HG02678 (cell line): ENCODE measurements around the gene BORCS5.

Experiments used
- ATAC-seq: cut with Tn5 transposase; IDR thresholded peaks from one replicate; pipeline ENCODE4 v1.9.1; 2021; ENCODE audit warnings: mild to moderate bottlenecking, moderate library complexity; ENCODE audit not compliant: unreplicated experiment

Gene BORCS5

DNA sequence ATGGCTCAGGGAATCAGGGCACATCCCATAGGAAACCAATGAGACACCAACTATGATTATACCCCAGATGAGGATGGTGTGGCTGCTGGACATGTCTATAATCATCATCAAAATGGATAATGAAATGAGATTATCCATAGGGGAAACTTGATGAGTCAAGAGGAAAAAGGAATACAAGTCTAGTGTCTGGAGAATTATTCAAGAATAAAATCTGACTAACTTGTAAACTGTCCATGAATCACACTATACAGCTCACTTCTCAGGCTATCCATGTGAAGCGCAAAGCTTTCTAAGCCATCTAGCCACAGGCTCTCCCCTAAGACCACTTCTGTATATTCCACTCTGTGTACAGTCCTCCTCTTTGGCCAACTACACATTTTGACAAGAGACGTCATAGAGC lies 153.3 kb downstream of the BORCS5 start:
- ATAC-seq: no peak

DNA sequence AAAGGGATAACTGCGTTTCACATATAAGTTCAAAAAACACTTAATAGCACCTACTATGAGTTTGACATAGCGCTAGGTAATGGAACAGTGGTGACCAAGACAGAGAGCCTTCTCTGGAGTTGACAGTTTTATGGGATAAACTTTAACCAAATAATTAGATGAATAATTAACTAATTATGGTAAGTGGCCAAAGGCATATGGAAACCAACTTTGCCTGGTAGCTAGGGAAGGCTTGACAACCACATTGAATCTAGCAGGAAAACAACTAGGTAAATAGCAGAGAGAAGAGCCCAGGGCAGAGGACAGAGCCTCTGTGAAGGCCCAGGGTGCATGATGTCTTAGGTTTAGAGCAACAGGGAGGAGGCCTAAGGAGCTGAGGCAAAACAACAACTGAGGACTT lies 153.7 kb downstream of the BORCS5 start:
- ATAC-seq: no peak

DNA sequence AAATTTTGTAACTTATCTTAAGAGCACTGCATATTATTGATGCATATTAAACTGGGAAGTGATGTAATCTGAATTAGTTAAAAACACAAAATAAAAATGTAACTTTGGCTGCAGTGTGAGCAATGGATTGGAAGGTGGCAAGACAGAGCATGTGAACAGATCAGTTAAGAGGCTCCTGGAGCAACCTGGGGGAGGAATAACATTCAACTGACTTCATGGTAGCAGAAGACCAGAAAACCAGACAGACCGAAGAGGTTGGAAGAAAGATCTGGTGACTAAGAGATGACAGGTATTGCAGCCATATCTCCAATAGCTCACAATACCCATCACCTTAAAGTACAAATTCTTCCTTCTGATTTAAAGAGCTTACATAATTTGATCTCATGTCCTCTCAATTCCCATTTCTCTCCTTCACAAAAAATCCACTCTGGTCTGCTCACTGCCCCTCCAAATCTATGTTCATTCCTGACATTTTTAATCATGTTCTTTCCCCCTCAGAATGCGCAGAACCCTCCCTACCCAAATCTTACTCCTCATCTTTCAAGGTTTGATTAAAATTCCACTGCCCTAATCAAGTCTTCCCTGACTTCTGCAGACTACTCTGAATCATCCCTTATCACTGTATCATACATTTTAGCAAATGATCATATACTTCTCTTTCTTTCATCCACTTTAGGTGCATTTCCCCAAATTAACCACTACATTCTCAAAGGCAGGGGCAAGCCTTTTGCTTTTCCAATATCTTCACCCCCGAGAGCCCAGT lies 154.3 kb downstream of the BORCS5 start:
- no peak for ATAC-seq

DNA sequence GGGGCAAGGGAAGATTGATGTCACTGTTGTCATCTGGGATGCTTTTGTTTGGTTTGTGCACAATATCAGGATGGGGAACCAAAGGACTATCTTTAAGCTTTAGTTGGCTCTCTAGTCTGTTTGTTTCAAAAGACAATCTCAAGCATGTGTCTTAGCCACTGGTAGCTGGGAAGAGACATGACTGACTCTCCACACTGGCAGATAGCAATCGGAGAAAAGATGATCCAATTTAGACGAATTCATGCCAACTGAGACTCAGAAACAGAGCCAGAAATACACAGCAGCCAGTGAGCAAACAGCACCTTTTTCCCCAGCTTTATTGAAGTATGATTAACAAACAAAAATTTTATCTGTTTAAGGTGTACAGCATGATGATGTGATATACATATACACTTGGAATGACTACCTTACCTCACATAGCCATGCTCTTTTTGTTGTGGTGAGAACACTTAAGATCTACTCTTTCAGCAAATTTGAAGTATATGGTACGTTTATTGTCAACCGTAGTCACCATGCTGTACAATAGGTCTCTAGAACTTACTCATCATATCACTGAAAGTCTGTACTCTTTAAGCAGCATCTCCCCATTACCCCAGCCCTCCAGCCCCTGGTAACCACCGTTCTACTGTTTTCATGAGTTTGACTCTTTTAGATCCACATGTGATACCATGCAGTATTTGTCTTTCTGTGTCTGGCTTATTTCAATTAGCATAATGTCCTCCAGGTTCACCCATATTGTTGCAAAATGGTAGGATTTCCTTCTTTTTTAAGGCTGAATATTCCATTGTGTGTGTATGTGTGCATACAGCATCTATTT lies 155.2 kb downstream of the BORCS5 start:
- ATAC-seq: no peak

DNA sequence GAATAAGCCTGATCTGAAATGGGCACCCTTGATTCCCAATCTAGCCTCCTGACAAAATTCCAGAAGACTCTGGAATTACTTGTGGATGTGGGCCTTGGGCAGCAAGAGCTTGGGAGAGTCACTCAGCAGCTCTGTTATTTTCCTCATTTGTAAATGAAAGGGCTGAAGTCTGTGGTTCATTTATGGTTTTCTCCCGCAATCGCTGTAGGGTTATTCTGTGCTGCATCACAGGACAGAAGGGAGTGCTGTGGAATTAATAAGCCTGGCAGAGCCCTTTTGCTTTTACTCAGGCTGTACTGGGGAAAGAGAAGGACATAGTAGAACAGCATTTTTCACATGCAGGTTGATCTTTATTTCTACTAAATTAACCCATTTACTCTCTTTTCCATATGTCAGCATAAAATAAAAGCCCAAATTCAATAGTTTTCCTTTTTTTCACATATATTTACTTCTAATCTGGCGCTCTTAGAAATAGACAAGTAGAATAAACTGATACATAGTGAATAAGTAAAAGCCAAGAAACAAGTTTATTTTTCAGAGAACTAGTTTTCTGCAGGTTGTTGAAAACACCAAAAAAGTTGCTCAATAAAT lies 156.6 kb downstream of the BORCS5 start:
- no peak for ATAC-seq

DNA sequence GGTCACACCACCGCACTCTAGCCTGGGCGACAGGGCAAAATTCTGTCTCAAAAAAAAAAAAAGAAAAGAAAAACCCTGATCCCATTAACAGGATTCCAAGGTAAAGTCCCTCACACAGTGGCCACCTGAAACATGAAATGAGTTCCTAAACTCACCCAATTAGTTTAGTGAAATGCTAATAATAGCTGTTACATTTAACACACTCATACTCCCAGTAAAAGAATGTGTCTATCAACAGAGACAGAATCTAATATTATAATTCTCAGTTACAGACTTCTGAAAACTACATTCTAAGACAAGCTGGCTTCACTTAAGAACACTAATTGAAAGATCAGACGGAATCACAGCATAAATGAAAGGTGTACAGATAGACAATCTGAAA lies 161.6 kb downstream of the BORCS5 start:
- ATAC-seq: no peak

DNA sequence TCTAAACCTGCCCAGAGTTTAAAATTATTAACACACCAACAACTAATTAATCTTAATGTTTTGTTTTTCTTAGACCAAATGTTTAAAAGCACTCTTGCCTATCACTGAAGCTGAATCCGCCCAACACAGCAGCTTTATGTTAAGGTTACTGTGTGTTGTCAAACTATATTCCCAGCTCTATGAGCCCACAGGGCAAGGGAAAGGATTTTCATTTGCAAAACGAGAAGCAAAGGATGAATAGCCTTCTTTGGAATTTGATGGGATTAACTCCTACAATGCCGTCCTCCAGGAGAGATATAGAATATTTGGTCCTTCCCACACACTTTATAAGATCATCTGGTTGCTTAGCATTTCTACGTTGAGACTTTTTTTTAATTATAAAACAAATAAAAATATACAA lies 162.0 kb downstream of the BORCS5 start:
- no peak for ATAC-seq
